GM18867 (cell line): ENCODE results near the gene PDHX.
"Not testable (repeated sequence)": the region's sequence is repeated elsewhere in the genome, so short reads cannot be mapped to it uniquely, and the experiment has no call there.

ENCODE experiments used
- ATAC-seq: cut with Tn5 transposase; IDR thresholded peaks from one replicate; pipeline ENCODE4 v1.9.1; 2021; ENCODE audit warnings: mild to moderate bottlenecking, moderate library complexity; ENCODE audit not compliant: unreplicated experiment

Gene PDHX

DNA sequence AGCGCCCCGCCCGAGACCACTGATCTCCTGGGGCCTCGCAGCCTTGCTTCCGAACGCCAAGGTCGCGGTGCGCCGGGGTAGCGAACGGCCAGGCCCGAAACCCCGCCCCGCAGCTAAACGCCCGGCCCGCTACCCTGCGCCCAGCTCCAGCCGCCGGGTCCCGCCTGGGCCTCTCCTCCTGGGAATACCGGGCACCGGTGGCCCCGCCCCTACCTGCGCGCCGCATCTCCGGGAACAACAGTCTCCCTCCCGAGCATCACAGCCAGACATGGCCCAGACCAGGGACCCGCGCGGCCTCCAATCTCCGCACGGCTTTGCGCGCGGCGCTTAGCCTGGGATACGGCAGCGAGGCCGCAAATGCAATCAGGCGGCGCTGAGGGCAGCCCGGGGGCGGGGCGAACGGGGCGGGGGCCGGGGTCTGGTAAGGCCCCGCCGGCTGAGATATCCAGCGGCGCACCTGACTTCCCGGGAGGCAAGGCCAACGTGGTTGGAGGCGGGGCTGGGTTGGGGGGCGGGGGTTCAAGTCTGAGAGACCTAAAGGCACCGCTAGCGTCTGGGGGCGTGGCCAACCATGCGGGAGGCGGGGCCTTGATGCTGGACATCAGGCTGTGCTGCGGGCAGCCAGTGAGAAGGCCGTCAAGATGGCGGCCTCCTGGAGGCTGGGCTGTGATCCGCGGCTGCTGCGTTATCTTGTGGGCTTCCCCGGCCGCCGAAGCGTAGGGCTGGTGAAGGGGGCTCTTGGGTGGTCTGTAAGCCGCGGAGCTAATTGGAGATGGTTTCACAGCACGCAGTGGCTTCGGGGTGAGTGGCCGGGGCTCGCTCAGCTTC is at the start of gene PDHX, which contains the start of gene APIP:
Gene PDHX (plus strand): TSS at position 604 of the 828 bp plus-strand sequence. CDS start 38 bp downstream, at position 642.
Gene APIP (minus strand): TSS at position 365 of the 828 bp plus-strand sequence. CDS start 95 bp downstream, at position 270.
- peak; percentile 89 for ATAC-seq

DNA sequence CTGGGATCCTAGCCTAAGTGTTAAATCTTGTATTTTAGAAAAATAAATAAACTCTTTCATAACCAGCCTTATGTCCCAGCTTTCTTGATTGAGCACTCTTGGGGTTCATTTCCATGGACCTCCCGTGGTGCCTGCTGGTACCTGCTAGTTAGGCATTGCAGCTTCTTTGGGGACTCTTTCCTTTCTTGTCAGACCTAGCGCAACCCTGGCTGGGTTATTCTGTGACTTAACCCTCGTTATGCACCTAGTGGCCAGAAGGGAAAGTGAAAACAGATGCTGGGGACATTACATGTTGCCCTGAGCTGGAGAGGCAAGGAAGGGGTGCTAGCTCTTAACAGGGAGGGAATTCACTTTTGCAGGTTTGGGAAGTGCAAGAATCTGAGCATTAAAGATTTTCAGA is 47.0 kb upstream of the PDHX start:
- peak; percentile 44 for ATAC-seq

DNA sequence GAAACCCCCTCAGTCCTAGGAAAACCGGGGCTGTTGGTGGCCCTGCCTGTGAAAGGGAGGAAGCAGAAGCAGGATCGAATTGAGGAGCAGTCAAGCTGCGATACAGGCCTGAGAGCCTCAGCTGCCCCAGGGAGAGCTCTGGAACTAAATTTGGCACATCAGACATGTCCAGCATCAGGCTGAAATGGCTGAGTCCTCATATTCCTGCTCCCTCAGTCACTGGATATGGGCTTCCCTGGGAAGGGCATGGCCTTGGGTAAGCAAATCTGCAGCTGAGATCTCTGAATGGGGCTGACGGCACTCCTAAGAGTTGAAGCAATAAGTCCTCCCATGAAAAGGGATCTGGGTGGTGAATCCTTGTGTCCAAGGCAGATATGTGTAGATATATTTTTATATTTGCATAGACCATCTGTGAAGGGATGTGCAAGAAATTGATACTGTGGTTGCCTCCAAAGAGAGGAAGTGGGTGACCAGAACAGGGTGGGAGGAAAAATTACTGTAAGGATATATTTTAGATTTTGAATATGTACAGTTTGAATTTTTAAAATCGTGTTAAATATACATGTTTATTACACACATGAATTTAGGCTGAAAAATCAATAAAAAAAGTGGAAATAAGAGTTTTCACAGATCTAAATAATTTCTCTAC is 45.7 kb upstream of the PDHX start:
- no peak for ATAC-seq

DNA sequence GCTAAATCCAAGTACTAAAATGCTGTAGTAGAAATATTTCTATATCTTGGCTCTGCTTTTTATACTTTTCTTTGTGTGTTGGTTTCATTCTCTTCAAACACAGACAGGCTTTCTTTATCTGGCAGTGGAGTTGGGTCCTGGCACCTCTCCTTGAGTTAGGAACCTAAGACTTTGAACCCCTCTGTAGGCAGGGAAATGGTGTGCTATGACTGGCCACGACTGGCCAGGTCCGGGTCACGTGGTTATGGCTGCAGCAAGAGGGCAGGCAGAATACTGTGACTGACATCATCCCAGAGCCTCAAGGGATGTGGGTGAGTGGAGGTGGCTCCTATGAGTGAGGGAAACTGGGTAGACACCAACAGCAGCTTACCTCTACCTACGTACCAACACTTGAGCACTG is 42.2 kb upstream of the PDHX start:
- no peak for ATAC-seq

DNA sequence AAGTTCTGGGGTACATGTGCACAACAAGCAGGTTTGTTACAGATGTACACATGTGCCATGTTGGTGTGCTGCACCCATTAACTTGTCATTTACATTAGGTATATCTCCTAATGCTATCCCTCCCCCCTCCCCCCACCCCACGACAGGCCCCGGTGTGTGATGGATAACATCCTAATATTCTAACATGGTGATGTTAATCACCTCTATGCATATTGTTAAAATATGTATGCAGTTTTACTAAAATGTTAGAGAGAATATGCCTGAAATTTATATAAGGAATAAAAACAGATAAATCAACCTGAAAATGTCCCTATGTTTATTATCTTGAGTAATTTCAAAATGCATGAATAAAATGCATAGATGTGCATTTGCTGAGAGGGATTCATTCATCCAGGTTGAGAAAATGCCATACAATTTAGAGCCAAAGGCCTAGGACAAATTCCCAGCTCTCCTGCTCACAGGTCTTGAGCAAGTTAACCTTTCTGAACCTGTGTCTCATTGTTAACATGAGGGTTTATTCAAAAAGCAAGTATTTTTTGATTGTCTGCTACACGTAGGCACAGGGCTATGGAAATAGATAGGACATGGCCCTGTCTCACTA is 38.9 kb upstream of the PDHX start:
- no peak for ATAC-seq

DNA sequence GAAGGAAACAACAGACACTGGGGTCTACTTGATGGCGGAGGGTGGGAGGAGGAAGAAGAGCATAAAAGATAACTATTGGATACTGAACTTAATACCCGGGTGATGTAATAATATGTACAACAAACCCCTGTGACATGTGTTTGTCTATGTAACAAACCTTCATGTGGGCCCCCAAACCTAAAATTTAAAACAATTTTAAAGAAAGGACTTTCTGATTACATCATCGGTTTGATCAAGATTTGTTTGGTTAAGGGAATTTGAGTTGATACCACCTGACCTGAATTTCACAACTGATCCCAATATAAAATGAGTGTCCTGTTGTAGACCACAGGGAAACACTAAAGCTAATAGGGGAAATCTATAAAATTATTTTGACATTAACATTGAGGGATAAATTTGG is 34.5 kb upstream of the PDHX start:
- no peak for ATAC-seq

DNA sequence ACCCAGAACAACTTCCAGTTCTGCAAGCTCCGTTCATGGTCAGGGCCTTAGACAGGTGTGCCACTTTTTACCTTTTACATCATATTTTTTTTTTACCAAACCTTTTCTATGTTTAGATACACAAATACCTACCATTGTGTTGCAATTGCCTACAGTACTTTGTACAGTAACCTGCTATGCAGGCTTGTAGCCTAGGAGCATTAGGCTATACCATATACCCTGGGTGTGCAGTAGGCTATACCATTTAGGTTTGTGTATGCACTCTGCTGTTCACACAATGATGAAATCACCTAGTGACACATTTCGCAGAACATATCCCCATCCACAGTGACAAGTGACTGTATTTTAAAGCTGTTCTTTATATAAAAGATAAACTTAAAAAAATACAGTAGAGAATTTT is 29.8 kb upstream of the PDHX start:
- ATAC-seq: no peak

DNA sequence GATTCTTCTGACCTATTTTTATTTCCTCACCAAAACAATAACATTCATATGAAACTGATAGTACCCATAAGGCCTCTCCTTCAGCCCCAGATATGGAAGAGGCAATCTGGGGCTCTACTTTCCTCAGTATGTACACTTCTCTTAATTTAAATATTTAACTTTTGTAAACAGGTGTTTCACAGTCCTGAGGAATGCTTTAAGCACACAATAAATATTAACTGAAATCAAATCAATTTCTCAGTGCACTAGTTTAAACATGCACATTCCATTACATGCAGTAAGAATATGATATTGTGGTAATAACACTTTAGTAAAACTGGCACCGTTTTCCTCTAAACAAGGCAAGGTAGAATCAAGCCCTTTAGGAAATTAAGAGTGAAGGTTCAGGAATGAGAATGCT is 29.2 kb upstream of the PDHX start:
- no peak for ATAC-seq

DNA sequence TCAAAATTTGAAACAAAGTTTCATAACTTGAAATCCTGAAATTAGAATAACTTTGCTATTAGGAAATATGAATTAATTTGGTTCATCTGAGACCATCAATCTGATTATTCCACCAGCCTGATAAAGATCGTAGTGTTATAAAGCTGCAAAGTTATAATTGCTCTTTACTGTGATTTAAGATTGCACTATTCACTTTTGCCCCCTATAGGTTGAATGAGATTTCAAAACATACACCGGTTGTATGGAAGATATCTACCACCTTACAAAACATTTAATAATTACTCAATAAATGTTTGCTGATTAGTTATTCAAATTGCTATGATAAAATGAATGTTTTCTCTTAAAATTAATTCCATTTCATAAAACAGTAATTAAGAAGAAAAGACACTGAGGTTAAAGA is 26.3 kb upstream of the PDHX start:
- ATAC-seq: no peak

DNA sequence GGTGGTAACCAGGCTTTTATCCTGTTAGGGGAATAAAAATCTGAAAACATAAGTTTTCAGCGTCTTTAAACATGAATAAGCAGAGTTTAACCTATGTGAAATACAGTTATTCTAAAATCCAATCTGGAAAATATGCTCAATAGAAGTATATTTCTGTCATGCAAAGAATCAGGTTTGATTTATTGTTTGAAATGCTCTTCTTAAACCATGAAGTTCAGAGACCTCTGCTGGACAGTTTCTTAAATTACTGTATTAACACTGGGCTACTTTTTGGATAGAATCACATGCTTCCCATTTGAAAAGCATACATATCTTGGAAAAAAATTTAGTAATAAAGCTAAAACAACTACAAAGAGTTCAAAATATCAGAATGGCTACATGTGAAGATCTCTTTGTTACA is 25.6 kb upstream of the PDHX start:
- ATAC-seq: no peak

DNA sequence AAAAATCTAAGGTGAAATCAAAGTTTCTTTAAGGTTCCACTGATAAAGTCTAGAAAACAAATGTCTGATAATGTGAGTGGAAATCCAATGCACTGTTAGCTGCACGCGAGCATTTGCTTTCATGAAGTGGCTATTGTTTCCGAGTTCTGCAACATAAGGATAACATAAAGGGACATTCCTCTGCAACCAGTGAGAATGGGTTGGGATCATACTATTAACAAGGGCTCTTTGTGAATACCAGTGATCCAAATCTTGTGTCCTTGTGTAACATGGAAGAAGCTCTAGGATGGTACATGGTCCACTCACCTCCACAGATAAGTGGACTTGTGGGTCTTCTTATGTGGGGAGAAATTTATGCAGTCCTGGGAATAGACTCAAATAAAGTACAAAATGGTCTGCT is 24.8 kb upstream of the PDHX start:
- no peak for ATAC-seq

DNA sequence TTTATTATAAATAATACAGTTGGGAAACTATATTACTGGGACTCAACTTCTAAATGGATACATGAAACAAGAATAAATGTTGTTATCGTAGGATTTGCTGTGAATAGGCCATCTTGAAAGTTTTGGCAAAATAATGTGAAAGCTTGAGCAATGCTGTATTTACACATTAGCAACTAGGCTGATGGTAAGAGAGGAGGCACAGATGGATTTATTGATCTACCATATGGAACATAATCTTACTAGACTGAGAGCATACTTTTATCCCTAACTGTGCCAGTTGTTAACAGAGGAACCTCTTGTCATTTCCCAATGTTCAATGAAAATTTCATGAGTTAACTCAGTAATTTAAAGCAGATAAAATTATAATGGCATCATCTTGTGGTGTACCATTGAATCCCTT is 23.0 kb upstream of the PDHX start:
- no peak for ATAC-seq

DNA sequence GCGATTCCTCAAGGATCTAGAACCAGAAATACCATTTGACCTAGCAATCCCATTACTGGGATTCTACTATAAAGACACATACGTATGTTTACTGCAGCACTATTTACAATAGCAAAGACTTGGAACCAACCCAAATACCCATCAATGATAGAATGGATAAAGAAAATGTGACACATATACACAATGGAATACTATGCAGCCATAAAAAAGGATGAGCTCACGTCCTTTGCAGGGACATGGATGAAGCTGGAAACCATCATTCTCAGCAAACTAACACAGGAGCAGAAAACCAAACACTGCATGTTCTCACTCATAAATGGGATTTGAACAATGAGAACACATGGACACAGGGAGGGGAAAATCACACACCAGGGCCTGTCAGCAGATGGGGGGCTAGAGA is 20.2 kb upstream of the PDHX start:
- ATAC-seq: not testable (repeated sequence)

DNA sequence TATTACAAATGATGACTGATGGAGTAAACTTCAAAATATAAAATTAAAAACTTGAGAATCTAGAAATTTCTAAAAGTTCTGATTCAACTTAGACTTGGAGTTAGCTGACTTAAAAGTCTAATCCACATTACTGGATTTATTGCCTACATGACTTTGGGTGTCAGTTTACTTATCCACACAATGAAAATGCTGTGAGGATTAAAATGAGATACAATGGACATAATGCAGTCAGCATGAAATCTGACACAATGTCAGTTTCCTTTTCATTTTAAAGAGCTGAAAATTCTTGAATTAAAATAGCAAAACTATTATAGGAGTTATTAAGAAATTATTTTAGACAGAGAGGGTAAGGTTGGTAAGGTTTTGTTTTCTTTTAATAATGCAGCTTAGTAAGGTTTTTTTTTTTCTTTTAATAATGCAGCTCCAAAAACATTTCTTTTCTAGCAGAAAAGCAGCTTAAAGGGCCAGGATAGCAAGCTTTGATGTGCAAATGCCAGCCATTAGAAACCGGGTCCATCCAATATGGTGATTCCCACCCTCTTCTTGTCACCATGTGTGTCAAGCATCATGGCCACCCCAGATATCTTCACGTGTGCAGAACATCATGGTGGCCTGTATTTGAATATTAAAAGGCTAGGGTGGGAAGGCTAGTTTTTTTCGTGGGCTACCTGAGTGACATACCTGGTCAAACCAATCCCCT is 19.1 kb upstream of the PDHX start:
- ATAC-seq: no peak

DNA sequence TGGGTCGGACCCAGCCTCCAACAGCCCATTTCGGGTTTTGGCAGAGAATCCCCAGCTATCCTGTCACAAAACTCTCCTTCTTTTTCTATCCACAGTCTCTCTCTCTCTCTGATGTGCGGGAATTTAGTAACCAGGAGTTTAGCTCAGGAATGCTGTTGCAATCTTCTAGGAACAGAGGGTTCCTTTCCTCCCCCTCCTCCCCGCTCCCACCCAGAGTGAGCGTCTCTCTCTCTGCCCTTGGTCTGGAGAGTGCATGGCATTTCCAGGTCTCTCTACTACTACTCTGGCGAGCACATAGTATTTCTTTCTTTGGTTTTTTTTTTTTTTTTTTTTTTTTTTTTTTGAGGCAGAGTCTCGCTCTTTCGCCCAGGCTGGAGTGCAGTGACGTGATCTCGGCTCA is 17.9 kb upstream of the PDHX start:
- ATAC-seq: no peak

DNA sequence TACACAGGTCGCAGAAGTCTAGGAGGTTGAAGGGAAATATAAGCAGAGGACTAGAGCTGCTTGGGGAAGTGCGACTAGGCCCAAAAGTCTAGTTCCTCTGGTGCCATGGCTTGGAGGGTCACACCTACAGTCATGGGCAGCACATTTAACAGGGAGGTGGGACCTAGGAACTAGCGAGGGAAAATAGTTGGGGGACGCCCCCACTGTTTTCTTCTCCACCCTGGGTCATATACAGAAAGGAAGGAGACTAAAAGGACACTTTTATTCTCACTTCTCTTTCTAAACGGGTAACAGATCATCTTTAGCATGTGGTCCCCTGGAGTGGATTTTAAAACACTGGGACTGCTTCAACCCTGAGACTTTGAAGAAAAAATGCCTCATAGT is 16.8 kb upstream of the PDHX start:
- no peak for ATAC-seq

DNA sequence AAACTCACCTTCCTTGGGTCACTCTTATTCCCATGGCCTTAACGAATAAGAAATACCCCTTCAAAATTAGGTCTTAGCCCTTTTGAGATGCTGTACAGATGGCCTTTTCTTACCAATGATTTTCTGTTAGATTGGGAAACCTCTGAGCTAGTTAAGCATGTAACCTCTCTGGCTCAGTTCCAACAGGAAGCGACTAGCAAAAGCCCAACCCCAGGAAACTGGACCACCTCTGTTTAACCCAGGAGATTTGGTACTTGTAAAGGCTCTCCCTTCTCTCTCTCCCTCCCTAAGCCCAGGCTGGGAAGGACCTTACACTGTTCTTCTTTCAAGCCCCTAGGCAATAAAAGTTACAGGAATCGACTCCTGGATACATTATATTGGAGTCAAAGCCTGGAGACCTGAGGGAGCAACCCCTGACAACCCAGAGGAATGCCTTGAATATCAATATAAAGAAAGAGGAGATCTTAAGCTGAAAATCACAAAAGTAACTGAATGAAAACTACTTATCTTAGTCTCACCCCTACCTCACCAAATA is 11.9 kb upstream of the PDHX start:
- no peak for ATAC-seq

DNA sequence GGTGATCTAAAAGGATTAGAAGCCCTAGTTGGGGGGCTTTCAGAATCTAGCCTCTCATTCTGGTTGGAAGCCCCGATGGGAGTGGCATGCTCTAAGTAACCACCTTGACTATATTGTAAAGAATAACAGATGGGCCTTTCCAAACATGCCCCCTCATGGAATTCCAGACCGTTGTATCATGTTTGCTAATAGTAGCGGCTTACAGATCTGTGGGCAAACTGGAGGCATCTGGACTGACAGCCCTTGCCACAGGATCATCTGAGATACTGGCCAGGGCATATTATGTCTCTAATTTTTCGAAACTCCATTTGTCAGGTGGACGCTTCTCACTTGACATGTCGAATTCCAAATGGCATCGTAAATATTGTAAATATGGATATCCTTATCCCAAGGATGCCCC is 10.8 kb upstream of the PDHX start:
- ATAC-seq: no peak

DNA sequence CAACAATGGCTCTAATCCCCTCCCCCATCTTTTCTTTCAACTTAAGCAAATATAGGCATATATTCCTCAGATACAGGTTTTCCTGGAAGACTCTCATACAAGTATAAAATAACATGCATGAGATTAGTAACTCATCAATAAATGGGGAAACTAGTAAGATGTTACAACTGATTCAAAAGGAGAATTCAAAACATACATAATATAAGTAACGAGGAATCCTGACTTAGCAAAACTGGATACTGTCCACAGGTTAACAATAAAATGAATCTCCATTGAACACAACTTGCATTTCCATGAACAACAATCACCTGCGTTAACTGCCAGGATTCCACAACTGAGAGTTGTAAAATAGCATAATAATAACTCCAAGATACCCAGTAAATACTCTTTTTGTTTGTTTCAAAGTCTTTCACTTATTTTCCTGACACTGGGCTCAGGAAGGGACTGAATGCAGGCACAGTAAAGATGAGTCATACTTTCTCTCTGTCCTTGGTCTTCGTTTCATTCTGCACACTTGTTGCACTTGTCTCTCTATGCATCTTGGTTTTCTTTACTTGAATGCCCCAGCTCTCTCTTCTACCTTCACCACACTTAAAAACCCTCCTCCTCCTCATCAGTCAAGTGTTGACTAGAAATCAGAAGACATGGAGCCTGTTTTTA is 8.4 kb upstream of the PDHX start:
- no peak for ATAC-seq

DNA sequence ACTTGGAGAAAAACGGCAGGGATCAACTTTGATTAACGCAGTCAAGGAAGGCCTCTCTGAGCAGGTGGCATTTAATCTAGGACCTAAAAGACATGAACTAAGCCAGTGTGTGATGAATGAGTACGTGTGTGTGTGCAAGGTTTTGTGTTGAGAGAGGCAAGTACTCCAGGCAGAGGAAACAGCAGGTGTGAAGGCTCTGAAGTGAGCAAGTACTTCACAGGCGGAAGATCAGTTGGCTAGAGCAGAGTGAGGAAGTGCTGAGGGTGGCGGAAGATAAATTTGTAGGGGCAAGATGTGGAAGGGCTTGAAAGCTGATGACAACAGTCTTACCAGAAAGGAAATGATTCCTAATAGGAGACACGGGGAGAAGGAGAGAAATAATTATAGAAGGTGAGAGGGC is 7.0 kb upstream of the PDHX start:
- no peak for ATAC-seq

DNA sequence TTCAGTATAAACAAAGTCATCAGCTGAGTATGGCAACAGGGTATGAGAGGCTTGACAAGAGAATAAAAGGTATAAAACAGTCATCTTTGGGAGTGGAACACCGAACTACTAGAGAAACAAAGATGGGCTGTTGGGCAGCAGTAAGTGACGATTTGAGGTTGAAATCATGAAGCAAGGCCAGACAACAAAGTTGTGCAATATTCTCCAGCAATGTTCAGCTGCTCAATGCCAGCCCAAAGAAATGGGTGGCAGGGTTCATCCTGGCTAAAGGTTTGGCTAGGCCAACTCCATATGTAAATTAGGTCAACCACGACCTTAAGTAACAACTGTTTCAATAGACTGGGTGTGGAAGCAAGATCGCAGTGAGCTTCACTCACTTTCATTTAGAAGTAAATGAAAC is 6.5 kb upstream of the PDHX start:
- no peak for ATAC-seq
